LNCAP (cell line): ENCODE measurements around the gene LSM14A.

ENCODE experiments used
- CTCF ChIP-seq: fragments of 450-650 bp; IDR thresholded peaks from 2 replicates; pipeline ENCODE4 v1.5.1; 2017; ENCODE audit warnings: mild to moderate bottlenecking

Gene LSM14A

GRCh38 chr19:34215666-34216038 is 43.3 kb downstream of the LSM14A start:
- TF ChIP-seq CTCF: no peak

DNA sequence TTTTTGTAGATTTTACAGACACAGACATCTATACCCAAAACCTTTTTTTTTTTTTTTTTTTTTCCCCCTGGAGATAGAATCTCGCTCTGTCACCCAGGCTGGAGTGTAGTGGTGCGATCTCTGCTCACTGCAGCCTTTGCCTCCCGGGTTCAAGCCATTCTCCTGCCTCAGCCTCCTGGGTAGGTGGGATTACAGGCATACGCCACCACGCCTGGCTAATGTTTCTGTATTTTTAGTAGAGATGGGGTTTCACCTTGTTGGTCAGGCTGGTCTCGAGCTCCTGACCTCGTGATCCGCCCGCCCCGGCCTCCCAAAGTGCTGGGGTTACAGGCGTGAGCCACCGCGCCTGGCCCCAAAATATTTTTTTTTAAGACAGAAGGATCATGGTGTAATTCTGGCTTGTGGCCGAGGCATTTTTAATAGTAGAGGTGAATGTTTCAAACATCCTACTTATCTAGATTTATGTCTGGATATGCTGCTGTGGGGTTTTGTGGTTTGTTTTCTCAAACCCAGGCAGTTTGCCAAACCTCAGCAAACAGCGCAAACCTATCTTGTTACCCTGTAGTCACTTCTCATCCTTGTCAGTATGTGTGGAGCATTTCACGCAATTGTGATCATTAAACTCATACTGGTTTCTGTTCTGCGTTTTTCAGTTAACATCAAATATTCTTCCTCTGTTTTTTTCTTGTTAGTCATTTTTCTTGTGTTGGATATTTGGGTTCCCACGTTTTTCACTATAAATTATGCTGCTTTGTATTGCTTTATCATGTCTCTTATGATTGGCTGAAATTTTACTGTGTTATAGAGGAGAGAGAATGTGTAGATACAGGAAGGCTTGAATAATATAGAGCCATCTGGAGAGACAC is 45.9 kb downstream of the LSM14A start:
- TF ChIP-seq CTCF: no peak

GRCh38 chr19:34218818-34219164 is 46.5 kb downstream of the LSM14A start:
- no peak for TF ChIP-seq CTCF

- peak; percentile 80 for TF ChIP-seq CTCF
Observed at GRCh38 chr19:34220472-34221063, 48.3 kb downstream of the LSM14A start.

DNA sequence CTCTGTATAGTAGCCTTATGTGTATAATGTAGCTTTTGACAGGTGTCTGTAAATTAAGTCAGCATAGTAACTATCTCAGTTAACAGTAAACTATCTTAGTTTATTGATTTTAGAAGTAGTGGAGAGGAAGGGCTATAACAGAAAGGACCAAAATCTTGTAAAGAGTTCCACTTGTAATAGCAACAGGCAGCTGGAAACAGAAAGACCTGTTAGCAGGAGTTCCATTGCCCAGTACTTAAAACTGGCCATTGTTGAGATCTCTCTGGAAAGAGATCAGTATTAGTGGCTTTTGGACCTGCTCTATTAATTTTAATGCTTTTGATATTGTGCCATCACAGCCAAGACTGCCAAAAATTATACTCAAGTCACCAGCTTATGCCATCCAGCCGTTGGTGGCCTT is 50.1 kb downstream of the LSM14A start:
- TF ChIP-seq CTCF: no peak

DNA sequence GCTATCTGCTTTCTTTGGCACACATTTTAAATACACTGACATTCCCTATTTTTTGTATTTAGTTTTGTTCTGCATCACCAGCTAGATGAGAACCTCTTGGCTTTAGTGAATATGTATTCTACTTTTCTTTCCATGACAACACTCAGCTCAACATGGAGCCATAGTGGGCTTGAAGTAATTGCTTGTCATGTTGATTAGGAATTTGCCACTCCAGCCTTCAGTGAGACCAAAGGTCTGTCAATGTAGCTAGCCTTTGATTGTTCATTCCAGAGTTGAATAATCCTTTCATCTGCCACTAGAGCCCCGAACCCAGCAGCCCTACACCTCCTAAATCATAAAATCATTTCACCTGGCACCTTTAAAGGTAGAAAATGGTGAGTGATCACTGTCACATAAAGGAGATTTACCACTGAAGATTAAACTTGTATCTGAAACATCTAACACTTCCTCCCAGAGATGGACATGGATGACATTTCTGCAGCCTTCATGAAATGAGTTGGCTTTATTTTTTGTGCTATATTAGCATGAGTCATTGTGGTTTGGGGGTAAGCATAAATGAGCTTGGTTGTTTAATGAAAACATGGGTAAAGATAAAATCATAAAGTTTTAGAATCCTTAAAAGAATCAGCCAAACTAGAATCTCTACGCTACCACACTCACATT is 52.8 kb downstream of the LSM14A start:
- TF ChIP-seq CTCF: no peak

DNA sequence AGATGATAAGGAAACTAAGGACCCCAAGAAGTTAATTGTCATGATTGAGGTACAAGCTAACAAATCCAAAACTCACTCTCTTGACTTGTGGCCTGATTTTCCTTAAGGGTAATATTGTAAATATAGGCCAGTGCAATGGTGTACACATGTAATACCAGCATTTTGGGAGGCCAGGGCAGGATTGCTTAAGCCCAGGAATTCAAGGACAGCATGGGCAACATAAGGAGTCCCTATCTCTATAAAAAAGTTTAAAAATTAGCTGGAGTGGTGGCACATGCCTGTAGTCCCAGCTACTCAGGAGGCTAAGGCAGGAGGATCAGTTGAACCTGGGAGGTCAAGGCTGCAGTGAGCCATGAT is 53.3 kb downstream of the LSM14A start:
- no peak for TF ChIP-seq CTCF
